GM12878 (cell line): Measurements from ENCODE around the gene ATG4B.
"Not testable (repeated sequence)": the region's sequence is repeated elsewhere in the genome, so short reads cannot be mapped to it uniquely, and the experiment has no call there.

Source experiments
- BRCA1 ChIP-seq: IDR thresholded peaks from 2 replicates; pipeline ENCODE4 v1.6.1; 2011; ENCODE audit warnings: low read depth, low read length, improper control_type of control experiment
- EZH2 ChIP-seq: IDR thresholded peaks from 2 replicates; pipeline ENCODE4 v1.6.1; 2012; ENCODE audit warnings: low read depth, mild to moderate bottlenecking, control low read depth, inconsistent platforms, low read length, borderline replicate concordance; ENCODE audit not compliant: control insufficient read depth
- PBX3 ChIP-seq: IDR thresholded peaks from 2 replicates; pipeline ENCODE4 v1.6.1; 2011; ENCODE audit warnings: mild to moderate bottlenecking, low read depth, low read length, moderate library complexity; ENCODE audit not compliant: insufficient replicate concordance

DNA sequence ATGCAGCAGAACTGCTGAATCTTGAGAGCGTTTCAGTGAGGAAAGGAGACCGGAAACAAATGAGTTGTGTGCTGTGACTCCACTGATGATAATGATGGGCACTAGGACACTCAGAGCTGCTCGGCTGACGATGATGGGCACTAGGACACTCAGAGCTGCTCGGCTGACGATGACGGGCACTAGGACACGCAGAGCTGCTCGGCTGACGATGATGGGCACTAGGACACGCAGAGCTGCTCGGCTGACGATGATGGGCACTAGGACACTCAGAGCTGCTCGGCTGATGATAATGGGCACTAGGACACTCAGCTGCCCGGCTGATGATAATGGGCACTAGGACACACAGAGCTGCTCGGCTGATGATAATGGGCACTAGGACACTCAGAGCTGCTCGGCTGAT is 47.6 kb upstream of the ATG4B start:
- TF ChIP-seq BRCA1, PBX3, EZH2: not testable (repeated sequence)
